ENCODE results near the gene LYRM7. TPM values are rescaled to one million over a fixed set of nuclear protein-coding genes. Genes with fewer than 3 reads are reported as not detected.
"Not testable (repeated sequence)": the region's sequence is repeated elsewhere in the genome, so short reads cannot be mapped to it uniquely, and the experiment has no call there.

The LYRM7 gene
- total RNA-seq, 2 donors from 2014 or later = 6.3 to 7.6 TPM

DNA sequence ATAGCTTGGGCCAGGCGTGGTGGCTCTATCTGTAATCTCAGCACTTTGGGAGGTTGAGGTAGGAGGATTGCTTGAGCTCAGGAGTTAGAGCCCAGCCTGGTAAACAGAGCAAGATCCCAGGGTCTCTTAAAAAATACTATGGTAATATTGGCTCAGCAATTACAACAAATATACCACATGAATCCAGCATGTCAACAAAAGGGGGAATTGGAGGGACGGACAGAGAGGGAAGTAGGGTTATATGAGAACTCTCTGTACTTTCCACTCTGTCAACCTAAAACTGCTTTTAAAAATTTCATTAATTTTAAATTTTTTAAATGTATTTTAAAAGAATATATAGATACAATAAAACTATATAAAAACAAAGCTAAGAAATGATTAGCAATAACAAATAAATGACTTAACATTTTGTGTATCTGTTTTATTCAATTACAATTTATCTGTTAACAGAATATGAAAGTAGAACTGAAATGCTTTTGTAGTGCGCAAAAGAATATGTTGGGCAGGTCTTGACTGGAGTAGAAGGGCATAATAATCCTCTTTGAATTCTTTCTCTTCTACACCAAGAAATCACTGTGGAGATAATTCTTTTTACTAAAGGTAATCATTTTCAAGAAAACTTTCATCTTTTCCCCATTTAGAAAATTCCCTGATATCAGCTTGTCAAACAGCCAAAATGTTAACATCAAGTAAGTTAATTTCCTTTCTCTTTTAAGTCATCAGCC lies 80.2 kb downstream of the LYRM7 start:
- H3K27ac ChIP-seq = peak overlapping the region; percentile 20 to 54
- intact Hi-C loops (cut with DNase I) = no loop called here
- peak; percentile 54 for TF ChIP-seq POLR2AphosphoS5 (IDR thresholded peaks at IDR 0.05)
- TF ChIP-seq, protein P1, sequence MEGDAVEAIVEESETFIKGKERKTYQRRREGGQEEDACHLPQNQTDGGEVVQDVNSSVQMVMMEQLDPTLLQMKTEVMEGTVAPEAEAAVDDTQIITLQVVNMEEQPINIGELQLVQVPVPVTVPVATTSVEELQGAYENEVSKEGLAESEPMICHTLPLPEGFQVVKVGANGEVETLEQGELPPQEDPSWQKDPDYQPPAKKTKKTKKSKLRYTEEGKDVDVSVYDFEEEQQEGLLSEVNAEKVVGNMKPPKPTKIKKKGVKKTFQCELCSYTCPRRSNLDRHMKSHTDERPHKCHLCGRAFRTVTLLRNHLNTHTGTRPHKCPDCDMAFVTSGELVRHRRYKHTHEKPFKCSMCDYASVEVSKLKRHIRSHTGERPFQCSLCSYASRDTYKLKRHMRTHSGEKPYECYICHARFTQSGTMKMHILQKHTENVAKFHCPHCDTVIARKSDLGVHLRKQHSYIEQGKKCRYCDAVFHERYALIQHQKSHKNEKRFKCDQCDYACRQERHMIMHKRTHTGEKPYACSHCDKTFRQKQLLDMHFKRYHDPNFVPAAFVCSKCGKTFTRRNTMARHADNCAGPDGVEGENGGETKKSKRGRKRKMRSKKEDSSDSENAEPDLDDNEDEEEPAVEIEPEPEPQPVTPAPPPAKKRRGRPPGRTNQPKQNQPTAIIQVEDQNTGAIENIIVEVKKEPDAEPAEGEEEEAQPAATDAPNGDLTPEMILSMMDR (IDR thresholded peaks at IDR 0.05) = no peak
- H3K36me3 ChIP-seq = no peaks in the 10 kb centered on the region
- H3K27me3 ChIP-seq (replicated peaks; ENCODE audit: insufficient read depth) = no peaks in the 10 kb centered on the region
- no peaks in the 10 kb centered on the region for H3K9me3 ChIP-seq
- 57% methylated on average over 3 of the region's 3 CpGs for WGBS
- no peaks in the 10 kb centered on the region for H3K4me1 ChIP-seq (replicated peaks)
- no peak overlapping the region for H3K4me3 ChIP-seq
- no peak for DNase-seq (ENCODE audit: low spot score)

DNA sequence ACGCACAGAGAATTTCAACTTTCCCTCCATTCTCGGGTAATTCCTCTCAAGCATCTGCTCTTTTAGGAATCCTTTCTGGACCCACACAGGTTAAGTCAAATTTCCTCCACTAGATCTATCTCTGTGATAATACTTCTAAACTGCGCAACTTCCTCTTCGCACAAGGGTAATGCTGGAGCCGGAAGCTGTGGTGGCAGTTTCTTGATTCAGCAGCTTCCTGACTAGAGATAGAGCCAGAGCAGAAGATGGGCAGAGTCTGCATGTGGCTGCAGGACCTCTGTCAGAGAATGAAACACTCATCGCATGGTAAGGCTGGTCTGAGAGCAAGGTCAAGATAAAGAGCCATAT lies 82.1 kb downstream of the LYRM7 start:
- TF ChIP-seq, protein P1 (IDR thresholded peaks at IDR 0.05) = no peak
- no peak for TF ChIP-seq POLR2A (IDR thresholded peaks at IDR 0.05)
- no peak for TF ChIP-seq POLR2AphosphoS5 (IDR thresholded peaks at IDR 0.05)
- no peaks in the 10 kb centered on the region for H3K27me3 ChIP-seq (replicated peaks; ENCODE audit: insufficient read depth)
- intact Hi-C loops (cut with DNase I) = no loop called here
- no peaks in the 10 kb centered on the region for H3K9me3 ChIP-seq
- H3K27ac ChIP-seq = no peak overlapping the region
- no peak for DNase-seq (ENCODE audit: low spot score)
- H3K4me1 ChIP-seq (replicated peaks) = no peaks in the 10 kb centered on the region
- no peak overlapping the region for H3K4me3 ChIP-seq
- WGBS = 72% methylated on average over 6 of the region's 6 CpGs
- H3K36me3 ChIP-seq = no peaks in the 10 kb centered on the region

DNA sequence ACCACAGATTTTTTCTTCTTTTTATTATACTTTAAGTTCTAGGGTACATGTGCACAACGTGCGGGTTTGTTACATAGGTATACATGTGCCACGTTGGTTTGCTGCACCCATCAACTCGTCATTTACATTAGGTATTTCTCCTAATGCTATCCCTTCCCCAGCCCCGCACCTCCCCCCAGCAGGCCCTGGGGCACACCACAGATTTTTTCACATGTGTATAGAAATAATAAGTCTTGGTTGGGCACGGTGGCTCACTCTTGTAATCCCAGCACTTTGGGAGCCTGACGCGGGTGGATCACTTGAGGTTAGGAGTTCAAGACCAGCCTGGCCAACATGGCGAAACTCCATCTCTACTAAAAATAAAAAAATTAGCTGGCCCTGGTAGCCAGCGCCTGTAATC lies 83.3 kb downstream of the LYRM7 start:
- DNase-seq (ENCODE audit: low spot score); H3K4me1 ChIP-seq (replicated peaks); H3K4me3 ChIP-seq; H3K27ac ChIP-seq; intact Hi-C loops (cut with DNase I); H3K27me3 ChIP-seq (replicated peaks; ENCODE audit: insufficient read depth); H3K36me3 ChIP-seq; H3K9me3 ChIP-seq: not testable (repeated sequence)
- WGBS = 96% methylated on average over 10 of the region's 10 CpGs

DNA sequence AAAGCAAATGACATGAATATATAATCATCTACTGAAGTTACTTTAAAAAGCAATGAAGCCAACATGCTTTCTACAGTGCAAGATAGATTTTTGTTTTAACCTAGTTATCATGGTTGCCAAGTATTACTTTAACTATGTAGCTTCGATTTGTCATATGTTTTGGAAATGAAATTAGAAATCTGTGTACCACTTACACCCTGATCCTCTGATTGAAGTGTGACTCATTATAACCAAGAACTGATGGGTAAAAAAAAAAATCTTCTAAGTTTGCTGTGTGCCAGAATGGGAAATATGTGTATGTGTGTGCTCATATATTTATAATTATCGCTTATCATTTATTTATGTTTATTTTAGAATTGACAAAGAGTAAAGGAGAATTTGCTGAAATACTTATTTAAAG lies 84.0 kb downstream of the LYRM7 start:
- Histone ChIP-seq H3K36me3 (no peaks in the 10 kb centered on the region), H3K27me3 (replicated peaks; ENCODE audit: insufficient read depth) (no peaks in the 10 kb centered on the region), H3K9me3 (no peaks in the 10 kb centered on the region), H3K4me1 (replicated peaks) (peaks cover 1% of the 10 kb centered on the region), H3K4me3 (no peak overlapping the region), H3K27ac (no peak overlapping the region)
- intact Hi-C loops (cut with DNase I) = no loop called here
- TF ChIP-seq POLR2A (IDR thresholded peaks at IDR 0.05) = no peak
- TF ChIP-seq, protein P1 (IDR thresholded peaks at IDR 0.05) = no peak
- TF ChIP-seq POLR2AphosphoS5 (IDR thresholded peaks at IDR 0.05) = no peak
- WGBS = 95% methylated on average over 2 of the region's 2 CpGs
- no peak for DNase-seq (ENCODE audit: low spot score)

Other genes starting within 250 kb of the LYRM7 start
- 100 to 1,000 TPM; 121 to 328 TPM for gene HINT1, start 5.7 kb upstream of the LYRM7 start, total RNA-seq
- 10 to 100 TPM; 51.0 to 63.5 TPM for gene CDC42SE2, start 93.1 kb downstream of the LYRM7 start, total RNA-seq

Data from prostate gland (tissue), 2 donors.